CD14-positive monocyte (primary cell): Measurements from ENCODE around the gene HES4. TPM values are rescaled to one million over a fixed set of nuclear protein-coding genes. Genes with fewer than 3 reads are reported as not detected.
"Not testable (repeated sequence)": the region's sequence is repeated elsewhere in the genome, so short reads cannot be mapped to it uniquely, and the experiment has no call there.

Source experiments
- DNase-seq, 3 donors: peaks; one replicate each; pipeline ENCODE4 v3.0.0-alpha.2; 2011 to 2022
- H2AFZ ChIP-seq: 2 replicates; pipeline ENCODE4 v1.6.0; 2012; ENCODE audit warnings: mild to moderate bottlenecking, low read depth, low read length, inconsistent platforms; ENCODE audit not compliant: insufficient read depth, poor library complexity, severe bottlenecking
- H3K27ac ChIP-seq, 2 donors: 1 replicate in 1 of 2; 2 replicates in 1 of 2; pipeline ENCODE4 v1.5.1; 2012 to 2013; ENCODE audit warnings: low read length in 2 of 2, control low read depth in 1 of 2, inconsistent platforms in 1 of 2, low read depth in 1 of 2, mild to moderate bottlenecking in 1 of 2
- H3K27me3 ChIP-seq, 2 donors: one replicate each; pipeline versions ENCODE4 v1.6.0 to v1.6.1; 2011 to 2013; ENCODE audit warnings: low read length in 2 of 2; ENCODE audit not compliant: control insufficient read depth in 2 of 2, insufficient read depth in 2 of 2
- H3K36me3 ChIP-seq, 2 donors: replicated peaks in 1 of 2; 1 replicate in 1 of 2; 2 replicates in 1 of 2; pipeline versions ENCODE4 v1.5.1 to v1.6.1; 2012 to 2013; ENCODE audit warnings: low read length in 2 of 2, control low read depth in 1 of 2, inconsistent platforms in 1 of 2, mild to moderate bottlenecking in 1 of 2; ENCODE audit not compliant: insufficient read depth in 2 of 2, control insufficient read depth in 1 of 2
- H3K4me1 ChIP-seq, 2 donors: 1 replicate in 1 of 2; 2 replicates in 1 of 2; pipeline versions ENCODE4 v1.5.1 to v1.6.1; 2012 to 2013; ENCODE audit warnings: low read length in 2 of 2, control low read depth in 1 of 2, inconsistent platforms in 1 of 2, mild to moderate bottlenecking in 1 of 2, moderate library complexity in 1 of 2; ENCODE audit not compliant: insufficient read depth in 2 of 2, control insufficient read depth in 1 of 2
- H3K4me2 ChIP-seq: replicated peaks from 2 replicates; pipeline ENCODE3; 2012; ENCODE audit warnings: low read length, moderate library complexity, mild to moderate bottlenecking; ENCODE audit not compliant: poor library complexity, severe bottlenecking; ENCODE audit errors: extremely low read depth
- H3K4me3 ChIP-seq, 3 experiments: fragments of 200-600 bp in 1 of 3; sonication (generic) in 1 of 3; replicated peaks in 1 of 3; 1 replicate in 2 of 3; 2 replicates in 1 of 3; pipeline ENCODE4 v1.5.1; 2011 to 2013; ENCODE audit warnings: low read length in 3 of 3, mild to moderate bottlenecking in 3 of 3, control low read depth in 2 of 3, low read depth in 2 of 3, inconsistent platforms in 1 of 3, moderate library complexity in 1 of 3
- H3K79me2 ChIP-seq: 2 replicates; pipeline ENCODE4 v1.6.0; 2012; ENCODE audit warnings: mild to moderate bottlenecking, control low read depth, inconsistent platforms, low read length, moderate library complexity; ENCODE audit not compliant: insufficient read depth
- H3K9ac ChIP-seq: 2 replicates; pipeline ENCODE4 v1.6.0; 2017; ENCODE audit warnings: low read length, mild to moderate bottlenecking; ENCODE audit not compliant: insufficient read depth, poor library complexity, severe bottlenecking
- H3K9me3 ChIP-seq, 2 donors: replicated peaks in 1 of 2; 1 replicate in 1 of 2; 2 replicates in 1 of 2; pipeline versions ENCODE4 v1.5.1 to v1.6.1; 2012 to 2013; ENCODE audit warnings: low read length in 2 of 2, control low read depth in 1 of 2; ENCODE audit not compliant: control insufficient read depth in 1 of 2, insufficient read depth in 1 of 2
- H4K20me1 ChIP-seq: 2 replicates; pipeline ENCODE4 v1.6.0; 2012; ENCODE audit warnings: mild to moderate bottlenecking, low read length, control low read depth, moderate library complexity; ENCODE audit not compliant: insufficient read depth
- H3K27ac Mint-ChIP-seq, 7 donors: one replicate each; pipeline ENCODE4 v1.8.0; 2020; ENCODE audit warnings: mild to moderate bottlenecking in 7 of 7, mixed read lengths in 7 of 7, moderate library complexity in 6 of 7, inconsistent platforms in 2 of 7
- H3K27me3 Mint-ChIP-seq, 3 donors: one replicate each; pipeline ENCODE4 v1.8.0; 2021 to 2022; ENCODE audit warnings: low read depth in 3 of 3, mild to moderate bottlenecking in 3 of 3, mixed read lengths in 3 of 3, moderate library complexity in 3 of 3, inconsistent platforms in 1 of 3
- H3K36me3 Mint-ChIP-seq, 2 donors: one replicate each; pipeline ENCODE4 v1.8.0; 2020; ENCODE audit warnings: mixed read lengths in 2 of 2, inconsistent platforms in 1 of 2, mild to moderate bottlenecking in 1 of 2
- H3K4me1 Mint-ChIP-seq: one replicate; pipeline ENCODE4 v1.8.0; 2020; ENCODE audit warnings: mild to moderate bottlenecking, mixed read lengths
- H3K4me3 Mint-ChIP-seq, 2 donors: one replicate each; pipeline ENCODE4 v1.8.0; 2020; ENCODE audit warnings: mild to moderate bottlenecking in 2 of 2, mixed read lengths in 2 of 2, moderate library complexity in 1 of 2
- H3K9me3 Mint-ChIP-seq, 7 donors: one replicate each; pipeline ENCODE4 v1.8.0; 2020 to 2022; ENCODE audit warnings: mixed read lengths in 7 of 7, mild to moderate bottlenecking in 6 of 7, moderate library complexity in 6 of 7, inconsistent platforms in 2 of 7
- CTCF ChIP-seq: fragments of 200-600 bp; IDR thresholded peaks from one replicate; pipeline ENCODE4 v1.8.0; 2022; ENCODE audit warnings: antibody characterized with exemption, mild to moderate bottlenecking
- WGBS: methylation state at CpG from one replicate; pipeline ENCODE4 v1.1.5; 2013; ENCODE audit warnings: missing lambda C conversion rate; ENCODE audit not compliant: insufficient coverage; 5-methylcytosine and 5-hydroxymethylcytosine counted together
- intact Hi-C, 2 donors: fragments of 100-400 bp; cut with micrococcal nuclease; formaldehyde crosslinking; loops; one replicate each; pipeline versions ENCODE4 v1.15.0 to v1.15.1; 2023
- polyA plus RNA-seq, 3 donors: library from polyadenylated mRNA; depleted of rRNA in 1 of 3; unstranded in 2 of 3; stranded (reverse) in 1 of 3; fragments of 300-500 nt in 2 of 3; fragments of >200 nt in 1 of 3; fragmentation: Illumina TruSeq in 2 of 3; gene quantifications; 1 replicate in 2 of 3; 2 replicates in 1 of 3; pipeline ENCODE4 v1.2.3, GENCODE V29; 2012 to 2021

HES4 gene
- polyA plus RNA-seq, 3 donors, result 1.4 to 26.8 (median 2.0) TPM

DNA sequence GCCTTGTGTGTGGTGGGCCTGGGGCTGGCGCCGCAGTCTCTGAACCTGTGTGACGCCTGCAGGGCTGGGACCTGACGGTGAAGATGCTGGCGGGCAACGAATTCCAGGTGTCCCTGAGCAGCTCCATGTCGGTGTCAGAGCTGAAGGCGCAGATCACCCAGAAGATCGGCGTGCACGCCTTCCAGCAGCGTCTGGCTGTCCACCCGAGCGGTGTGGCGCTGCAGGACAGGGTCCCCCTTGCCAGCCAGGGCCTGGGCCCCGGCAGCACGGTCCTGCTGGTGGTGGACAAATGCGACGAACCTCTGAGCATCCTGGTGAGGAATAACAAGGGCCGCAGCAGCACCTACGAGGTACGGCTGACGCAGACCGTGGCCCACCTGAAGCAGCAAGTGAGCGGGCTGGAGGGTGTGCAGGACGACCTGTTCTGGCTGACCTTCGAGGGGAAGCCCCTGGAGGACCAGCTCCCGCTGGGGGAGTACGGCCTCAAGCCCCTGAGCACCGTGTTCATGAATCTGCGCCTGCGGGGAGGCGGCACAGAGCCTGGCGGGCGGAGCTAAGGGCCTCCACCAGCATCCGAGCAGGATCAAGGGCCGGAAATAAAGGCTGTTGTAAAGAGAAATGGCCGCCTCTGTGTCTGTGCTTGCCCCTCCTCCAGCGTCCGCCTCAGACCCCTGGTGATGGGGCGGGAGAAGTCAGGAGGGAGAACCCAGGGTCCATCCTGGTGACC is 14.2 kb upstream of the HES4 start:
- H3K4me3 Mint-ChIP-seq, result peak overlapping the region; percentile 91 to 96
- peak overlapping the region; percentile 60 to 98 (median 93) for H3K4me3 ChIP-seq
- H3K9me3 Mint-ChIP-seq, result peaks cover 0 to 6% (median 2%) of the 10 kb centered on the region in 7 donors
- H3K36me3 Mint-ChIP-seq, result no peaks in the 10 kb centered on the region
- no peaks in the 10 kb centered on the region for H3K9me3 ChIP-seq
- intact Hi-C loops, result loop anchor here in 1 of 2 donors (10.0 kb wide), 1 partner anchor 361 kb away; the partner anchor contains the start of gene AURKAIP1
- H3K4me1 ChIP-seq, result peaks cover 19 to 31% of the 10 kb centered on the region in 2 donors
- TF ChIP-seq CTCF, result no peak
- peak overlapping the region; percentile 66 to 94 for H3K27ac ChIP-seq
- H3K9ac ChIP-seq, result peak overlapping the region; percentile 75
- H3K79me2 ChIP-seq, result no peaks in the 10 kb centered on the region
- WGBS, result 81% methylated on average over 37 of the region's 41 CpGs
- peak overlapping the region; percentile 83 for H3K4me2 ChIP-seq
- peak overlapping the region in 6 of 7 donors; percentile 91 to 97 (median 95) for H3K27ac Mint-ChIP-seq
- H3K4me1 Mint-ChIP-seq, result peaks cover 20% of the 10 kb centered on the region
- DNase-seq, result no peak
- no peaks in the 10 kb centered on the region for H3K27me3 ChIP-seq
- no peaks in the 10 kb centered on the region for H3K36me3 ChIP-seq
- peak overlapping the region; percentile 92 for H2AFZ ChIP-seq
- peaks cover 7 to 18% (median 13%) of the 10 kb centered on the region in 3 donors for H3K27me3 Mint-ChIP-seq
- no peaks in the 10 kb centered on the region for H4K20me1 ChIP-seq

GRCh38 chr1:1013105-1013921 is 13.4 kb upstream of the HES4 start, which contains the start of gene ISG15:
TSS of gene ISG15 (plus strand) at chr1:1013497. CDS start at chr1:1013574, 77 bp downstream.
- DNase-seq, result peak; percentile 81 to 88 (median 86)
- Mint-ChIP-seq H3K4me1 (peaks cover 22% of the 10 kb centered on the region), H3K27me3 (peaks cover 12 to 24% (median 15%) of the 10 kb centered on the region in 3 donors), H3K4me3 (peak within 1 kb of the TSS; percentile 91 to 96), H3K27ac (peak within 1 kb of the TSS; percentile 91 to 97 (median 95)), H3K36me3 (no peaks in the 10 kb centered on the region), H3K9me3 (peaks cover 0 to 7% (median 4%) of the 10 kb centered on the region in 7 donors)
- peak within 1 kb of the TSS; percentile 60 to 98 (median 93) for H3K4me3 ChIP-seq
- H3K27me3 ChIP-seq, result no peaks in the 10 kb centered on the region
- H3K4me1 ChIP-seq, result peaks cover 16 to 27% of the 10 kb centered on the region in 2 donors
- peak within 1 kb of the TSS; percentile 66 to 94 for H3K27ac ChIP-seq
- 6% methylated on average over 25 of the region's 30 CpGs for WGBS
- H4K20me1 ChIP-seq, result no peaks in the 10 kb centered on the region
- H3K4me2 ChIP-seq, result peak within 1 kb of the TSS; percentile 83
- H3K79me2 ChIP-seq, result no peaks in the 10 kb centered on the region
- no peaks in the 10 kb centered on the region for H3K36me3 ChIP-seq
- intact Hi-C loops, result loop anchor here in 1 of 2 donors (10.0 kb wide), 1 partner anchor 361 kb away; the partner anchor contains the start of gene AURKAIP1
- no peak for TF ChIP-seq CTCF
- H3K9ac ChIP-seq, result peak within 1 kb of the TSS; percentile 75
- no peaks in the 10 kb centered on the region for H3K9me3 ChIP-seq
- H2AFZ ChIP-seq, result peak within 1 kb of the TSS; percentile 92

GRCh38 chr1:1012736-1013104 is 12.8 kb upstream of the HES4 start:
- H3K36me3 ChIP-seq, H3K36me3 Mint-ChIP-seq, H3K9me3 ChIP-seq, H3K27me3 ChIP-seq, DNase-seq, H4K20me1 ChIP-seq, H3K79me2 ChIP-seq, H3K9me3 Mint-ChIP-seq: not testable (repeated sequence)
- WGBS, result 89% methylated on average over 4 of the region's 13 CpGs
- H3K4me1 ChIP-seq, result peaks cover 16 to 27% of the 10 kb centered on the region in 2 donors
- intact Hi-C loops, result loop anchor here in 1 of 2 donors (10.0 kb wide), 1 partner anchor 362 kb away; the partner anchor contains the start of gene AURKAIP1
- Mint-ChIP-seq H3K4me3 (peak overlapping the region; percentile 91 to 96), H3K27me3 (peaks cover 15 to 28% (median 19%) of the 10 kb centered on the region in 3 donors), H3K27ac (peak overlapping the region; percentile 91 to 97 (median 95)), H3K4me1 (peaks cover 22% of the 10 kb centered on the region)
- H3K27ac ChIP-seq, result peak overlapping the region; percentile 66 to 94
- H3K9ac ChIP-seq, result peak overlapping the region; percentile 75
- H3K4me3 ChIP-seq, result peak overlapping the region; percentile 60 to 98 (median 93)
- peak overlapping the region; percentile 92 for H2AFZ ChIP-seq
- H3K4me2 ChIP-seq, result peak overlapping the region; percentile 83
